HG03066 (cell line): ENCODE results near the gene IQCK.

Experiments used
- ATAC-seq: cut with Tn5 transposase; IDR thresholded peaks from one replicate; pipeline ENCODE4 v1.9.1; 2021; ENCODE audit warnings: low read depth; ENCODE audit not compliant: unreplicated experiment

IQCK gene

DNA sequence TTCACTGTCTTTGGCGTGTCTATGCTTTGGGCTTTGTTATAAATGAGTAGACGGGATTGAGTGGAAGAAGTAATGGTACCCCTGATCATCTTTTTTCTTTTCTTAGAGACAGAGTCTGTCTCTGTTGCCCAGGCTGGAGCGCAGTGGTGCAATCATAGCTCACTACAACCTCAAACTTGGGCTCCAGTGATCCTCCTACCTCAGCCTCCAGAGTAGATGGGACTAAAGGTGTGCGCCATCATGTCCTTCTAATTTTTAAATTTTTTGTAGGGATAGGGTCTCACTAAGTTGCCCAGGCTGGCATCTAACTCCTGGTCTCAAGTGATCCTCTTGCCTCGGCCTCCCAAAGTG, 181.5 kb downstream of the IQCK start:
- no peak for ATAC-seq

DNA sequence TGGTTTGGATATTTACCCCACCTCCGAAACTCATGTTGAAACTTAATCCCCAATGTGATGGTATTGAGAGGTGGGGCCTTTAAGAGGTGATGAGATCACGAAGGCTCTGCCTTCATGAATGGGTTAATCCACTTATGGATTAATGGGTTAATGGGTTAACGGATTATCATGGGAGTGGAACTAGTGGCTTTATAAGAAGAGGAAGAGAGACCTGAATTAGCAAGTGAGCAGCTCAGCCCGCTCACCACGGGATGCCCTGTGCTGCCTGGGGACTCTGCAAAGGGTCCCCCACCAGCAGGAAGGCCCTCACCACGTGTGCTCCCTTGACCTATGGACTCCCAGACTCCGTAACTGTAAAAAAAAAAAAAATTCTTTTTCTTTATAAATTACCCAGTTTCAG, 183.1 kb downstream of the IQCK start:
- no peak for ATAC-seq

DNA sequence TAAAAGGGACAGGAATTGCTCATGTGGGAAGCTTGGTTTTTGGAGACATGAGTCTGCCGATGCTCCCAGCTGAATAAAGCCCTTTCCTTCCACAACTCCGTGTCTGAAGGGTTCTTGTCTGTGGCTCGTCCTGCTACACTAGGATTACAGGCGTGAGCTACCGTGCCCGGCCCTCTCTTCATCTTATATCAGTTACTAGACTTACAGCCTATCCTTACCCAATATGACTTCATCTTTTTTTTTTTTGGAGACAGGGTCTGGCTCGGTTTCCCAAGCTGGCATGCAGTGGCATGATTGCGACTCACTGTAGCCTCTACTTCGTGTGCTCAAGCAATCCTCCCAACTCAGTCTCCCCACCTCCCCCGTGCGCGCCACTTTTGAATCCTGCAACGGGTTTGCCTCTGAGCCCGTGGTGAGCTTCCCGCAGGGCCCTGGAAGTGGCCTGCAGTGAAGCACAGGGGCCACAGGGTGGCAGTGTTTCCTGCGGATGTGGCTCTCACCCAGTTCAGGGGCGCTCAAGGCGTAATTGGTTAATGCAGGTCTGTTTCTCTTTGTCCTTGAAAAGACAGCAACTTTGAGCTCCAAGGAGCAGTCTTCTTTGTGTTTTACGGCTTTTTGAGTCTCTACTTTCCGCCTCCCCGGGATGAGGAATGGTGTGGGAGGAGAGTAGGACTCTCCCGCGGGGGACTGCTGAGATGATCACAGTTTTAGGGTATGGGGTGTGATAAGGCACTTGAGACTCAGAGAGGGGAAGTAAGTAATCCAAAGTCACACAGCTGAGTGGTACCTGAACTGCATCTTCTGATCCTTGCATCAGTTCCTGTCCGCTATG, 189.3 kb downstream of the IQCK start:
- no peak for ATAC-seq
